Sigmoid colon (tissue), 4 donors: ENCODE results near the gene DSCAML1.

Experiments
- EP300 ChIP-seq, 4 donors: sonication (generic); formaldehyde crosslinking; IDR thresholded peaks; one replicate each; pipeline ENCODE4 v1.6.1; 2017; ENCODE audit warnings: antibody characterized with exemption in 4 of 4
- POLR2A ChIP-seq, 2 donors: fragments of 450-650 bp; IDR thresholded peaks; one replicate each; pipeline ENCODE4 v1.6.1; 2016; ENCODE audit warnings: antibody characterized with exemption in 2 of 2, mild to moderate bottlenecking in 2 of 2, moderate library complexity in 2 of 2
- POLR2AphosphoS5 ChIP-seq, 4 donors: sonication (generic); formaldehyde crosslinking; IDR thresholded peaks; one replicate each; pipeline ENCODE4 v1.6.1; 2017; ENCODE audit warnings: antibody characterized with exemption in 4 of 4
- TF ChIP-seq, protein P1 (sequence below), 4 experiments: fragments of 450-650 bp in 3 of 4; fragments of 200-600 bp in 1 of 4; IDR thresholded peaks; one replicate each; pipeline ENCODE4 v1.5.1; 2016 to 2019; ENCODE audit warnings: antibody characterized with exemption in 4 of 4, mild to moderate bottlenecking in 3 of 4, moderate library complexity in 2 of 4

- TF ChIP-seq, protein P1, sequence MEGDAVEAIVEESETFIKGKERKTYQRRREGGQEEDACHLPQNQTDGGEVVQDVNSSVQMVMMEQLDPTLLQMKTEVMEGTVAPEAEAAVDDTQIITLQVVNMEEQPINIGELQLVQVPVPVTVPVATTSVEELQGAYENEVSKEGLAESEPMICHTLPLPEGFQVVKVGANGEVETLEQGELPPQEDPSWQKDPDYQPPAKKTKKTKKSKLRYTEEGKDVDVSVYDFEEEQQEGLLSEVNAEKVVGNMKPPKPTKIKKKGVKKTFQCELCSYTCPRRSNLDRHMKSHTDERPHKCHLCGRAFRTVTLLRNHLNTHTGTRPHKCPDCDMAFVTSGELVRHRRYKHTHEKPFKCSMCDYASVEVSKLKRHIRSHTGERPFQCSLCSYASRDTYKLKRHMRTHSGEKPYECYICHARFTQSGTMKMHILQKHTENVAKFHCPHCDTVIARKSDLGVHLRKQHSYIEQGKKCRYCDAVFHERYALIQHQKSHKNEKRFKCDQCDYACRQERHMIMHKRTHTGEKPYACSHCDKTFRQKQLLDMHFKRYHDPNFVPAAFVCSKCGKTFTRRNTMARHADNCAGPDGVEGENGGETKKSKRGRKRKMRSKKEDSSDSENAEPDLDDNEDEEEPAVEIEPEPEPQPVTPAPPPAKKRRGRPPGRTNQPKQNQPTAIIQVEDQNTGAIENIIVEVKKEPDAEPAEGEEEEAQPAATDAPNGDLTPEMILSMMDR (IDR thresholded peaks at IDR 0.05): no peak
- TF ChIP-seq POLR2A (IDR thresholded peaks at IDR 0.05) (no peak), EP300 (IDR thresholded peaks at IDR 0.05) (no peak), POLR2AphosphoS5 (IDR thresholded peaks at IDR 0.05) (no peak)
Measured at GRCh38 chr11:117514256-117514655, 282.8 kb downstream of the DSCAML1 start.
